ENCODE results near the gene SLC17A2. TPM values are rescaled to one million over a fixed set of nuclear protein-coding genes. Genes with fewer than 3 reads are reported as not detected.

Gene SLC17A2
- total and polyA plus RNA-seq, 2 of the 13 experiments (the other 11 are each of a cell fraction or from before 2014, with no cell fraction given): 11.2 to 32.4 TPM

DNA sequence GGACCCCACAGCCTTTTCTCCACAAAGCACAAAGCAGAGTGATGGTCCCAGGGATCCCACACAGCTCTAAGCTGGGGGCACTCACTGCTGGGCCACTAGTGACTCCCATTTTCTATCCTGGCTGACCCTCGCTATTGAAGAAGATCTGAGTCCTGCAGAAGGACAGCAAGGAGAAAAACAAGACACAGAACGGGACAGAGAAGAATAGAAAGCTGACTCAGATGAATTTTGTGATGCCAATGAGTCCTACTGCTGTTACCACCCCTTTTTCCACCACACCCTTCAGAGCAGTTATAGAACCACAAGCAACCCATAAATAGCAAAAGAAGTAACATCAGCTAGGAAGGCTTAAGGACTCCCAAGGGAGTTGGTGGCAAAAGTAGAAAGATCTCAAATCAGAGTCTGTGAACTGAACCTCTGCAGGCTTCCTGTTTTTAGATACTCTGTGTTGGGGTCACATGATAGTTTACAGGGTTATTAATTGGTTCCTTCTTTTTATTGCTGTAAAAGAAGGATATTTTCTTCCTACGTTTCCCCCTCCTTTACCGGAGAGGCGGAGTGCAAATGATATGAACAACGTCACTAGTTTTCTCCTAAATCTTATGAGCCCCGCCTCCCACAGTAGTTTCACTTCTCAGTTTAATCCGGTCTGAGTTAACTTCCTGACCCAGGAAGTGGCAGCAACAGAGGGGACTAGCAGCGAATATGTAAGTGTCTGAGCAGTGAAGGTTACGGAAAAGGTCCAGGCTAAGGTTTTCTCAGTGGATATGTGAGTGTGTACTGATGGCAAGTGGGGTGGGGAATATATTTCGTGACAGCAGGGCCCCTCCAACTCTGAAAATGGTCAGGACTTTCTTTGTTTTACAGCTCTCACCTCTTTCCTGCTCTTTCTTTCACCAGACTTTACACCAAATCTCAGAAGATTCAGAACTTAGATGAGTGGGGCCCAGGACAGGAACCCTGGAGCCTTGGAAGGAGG, 31.9 kb upstream of the SLC17A2 start, which contains the start of gene TRIM38 (continued):
- TF ChIP-seq ZNF430 (CRISPR knock-in tag; IDR thresholded peaks at IDR 0.05): no peak
- TF ChIP-seq ZBTB38 (CRISPR knock-in tag; IDR thresholded peaks at IDR 0.05): no peak
- no peak for TF ChIP-seq WIZ (CRISPR knock-in tag; IDR thresholded peaks at IDR 0.05)
- TF ChIP-seq ZNF768 (CRISPR knock-in tag; IDR thresholded peaks at IDR 0.05): no peak
- no peak for TF ChIP-seq SIX4 (CRISPR knock-in tag; IDR thresholded peaks at IDR 0.05)
- TF ChIP-seq, protein P1, sequence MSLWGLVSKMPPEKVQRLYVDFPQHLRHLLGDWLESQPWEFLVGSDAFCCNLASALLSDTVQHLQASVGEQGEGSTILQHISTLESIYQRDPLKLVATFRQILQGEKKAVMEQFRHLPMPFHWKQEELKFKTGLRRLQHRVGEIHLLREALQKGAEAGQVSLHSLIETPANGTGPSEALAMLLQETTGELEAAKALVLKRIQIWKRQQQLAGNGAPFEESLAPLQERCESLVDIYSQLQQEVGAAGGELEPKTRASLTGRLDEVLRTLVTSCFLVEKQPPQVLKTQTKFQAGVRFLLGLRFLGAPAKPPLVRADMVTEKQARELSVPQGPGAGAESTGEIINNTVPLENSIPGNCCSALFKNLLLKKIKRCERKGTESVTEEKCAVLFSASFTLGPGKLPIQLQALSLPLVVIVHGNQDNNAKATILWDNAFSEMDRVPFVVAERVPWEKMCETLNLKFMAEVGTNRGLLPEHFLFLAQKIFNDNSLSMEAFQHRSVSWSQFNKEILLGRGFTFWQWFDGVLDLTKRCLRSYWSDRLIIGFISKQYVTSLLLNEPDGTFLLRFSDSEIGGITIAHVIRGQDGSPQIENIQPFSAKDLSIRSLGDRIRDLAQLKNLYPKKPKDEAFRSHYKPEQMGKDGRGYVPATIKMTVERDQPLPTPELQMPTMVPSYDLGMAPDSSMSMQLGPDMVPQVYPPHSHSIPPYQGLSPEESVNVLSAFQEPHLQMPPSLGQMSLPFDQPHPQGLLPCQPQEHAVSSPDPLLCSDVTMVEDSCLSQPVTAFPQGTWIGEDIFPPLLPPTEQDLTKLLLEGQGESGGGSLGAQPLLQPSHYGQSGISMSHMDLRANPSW (CRISPR knock-in tag; IDR thresholded peaks at IDR 0.05; ENCODE audit: borderline replicate concordance): 0 out of 2 replicates have a peak, but pooled peaks have one; percentile 58
- no peak for TF ChIP-seq ARNT2 (CRISPR knock-in tag; IDR thresholded peaks at IDR 0.05; ENCODE audit: low read depth)
- TF ChIP-seq, protein P2, sequence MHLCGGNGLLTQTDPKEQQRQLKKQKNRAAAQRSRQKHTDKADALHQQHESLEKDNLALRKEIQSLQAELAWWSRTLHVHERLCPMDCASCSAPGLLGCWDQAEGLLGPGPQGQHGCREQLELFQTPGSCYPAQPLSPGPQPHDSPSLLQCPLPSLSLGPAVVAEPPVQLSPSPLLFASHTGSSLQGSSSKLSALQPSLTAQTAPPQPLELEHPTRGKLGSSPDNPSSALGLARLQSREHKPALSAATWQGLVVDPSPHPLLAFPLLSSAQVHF (CRISPR knock-in tag; IDR thresholded peaks at IDR 0.05): no peak
- TF ChIP-seq SALL2 (CRISPR knock-in tag; IDR thresholded peaks at IDR 0.05): no peak
- TF ChIP-seq ZNF256 (CRISPR knock-in tag; conservative IDR thresholded peaks at IDR 0.05): no peak
- TF ChIP-seq, protein P3, sequence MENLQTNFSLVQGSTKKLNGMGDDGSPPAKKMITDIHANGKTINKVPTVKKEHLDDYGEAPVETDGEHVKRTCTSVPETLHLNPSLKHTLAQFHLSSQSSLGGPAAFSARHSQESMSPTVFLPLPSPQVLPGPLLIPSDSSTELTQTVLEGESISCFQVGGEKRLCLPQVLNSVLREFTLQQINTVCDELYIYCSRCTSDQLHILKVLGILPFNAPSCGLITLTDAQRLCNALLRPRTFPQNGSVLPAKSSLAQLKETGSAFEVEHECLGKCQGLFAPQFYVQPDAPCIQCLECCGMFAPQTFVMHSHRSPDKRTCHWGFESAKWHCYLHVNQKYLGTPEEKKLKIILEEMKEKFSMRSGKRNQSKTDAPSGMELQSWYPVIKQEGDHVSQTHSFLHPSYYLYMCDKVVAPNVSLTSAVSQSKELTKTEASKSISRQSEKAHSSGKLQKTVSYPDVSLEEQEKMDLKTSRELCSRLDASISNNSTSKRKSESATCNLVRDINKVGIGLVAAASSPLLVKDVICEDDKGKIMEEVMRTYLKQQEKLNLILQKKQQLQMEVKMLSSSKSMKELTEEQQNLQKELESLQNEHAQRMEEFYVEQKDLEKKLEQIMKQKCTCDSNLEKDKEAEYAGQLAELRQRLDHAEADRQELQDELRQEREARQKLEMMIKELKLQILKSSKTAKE (CRISPR knock-in tag; IDR thresholded peaks at IDR 0.05; ENCODE audit: borderline replicate concordance): no peak
- no peak for TF ChIP-seq ZNF614 (CRISPR knock-in tag; IDR thresholded peaks at IDR 0.05; ENCODE audit: borderline replicate concordance)
- TF ChIP-seq ZKSCAN8 (CRISPR knock-in tag; IDR thresholded peaks at IDR 0.05; ENCODE audit: borderline replicate concordance): 0 out of 2 replicates have a peak, but pooled peaks have one; percentile 29
- no peak for TF ChIP-seq ZNF263 (CRISPR knock-in tag; IDR thresholded peaks at IDR 0.05)
- TF ChIP-seq, protein P4, sequence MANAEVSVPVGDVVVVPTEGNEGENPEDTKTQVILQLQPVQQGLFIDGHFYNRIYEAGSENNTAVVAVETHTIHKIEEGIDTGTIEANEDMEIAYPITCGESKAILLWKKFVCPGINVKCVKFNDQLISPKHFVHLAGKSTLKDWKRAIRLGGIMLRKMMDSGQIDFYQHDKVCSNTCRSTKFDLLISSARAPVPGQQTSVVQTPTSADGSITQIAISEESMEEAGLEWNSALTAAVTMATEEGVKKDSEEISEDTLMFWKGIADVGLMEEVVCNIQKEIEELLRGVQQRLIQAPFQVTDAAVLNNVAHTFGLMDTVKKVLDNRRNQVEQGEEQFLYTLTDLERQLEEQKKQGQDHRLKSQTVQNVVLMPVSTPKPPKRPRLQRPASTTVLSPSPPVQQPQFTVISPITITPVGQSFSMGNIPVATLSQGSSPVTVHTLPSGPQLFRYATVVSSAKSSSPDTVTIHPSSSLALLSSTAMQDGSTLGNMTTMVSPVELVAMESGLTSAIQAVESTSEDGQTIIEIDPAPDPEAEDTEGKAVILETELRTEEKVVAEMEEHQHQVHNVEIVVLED (CRISPR knock-in tag; IDR thresholded peaks at IDR 0.05; ENCODE audit: borderline replicate concordance): no peak
- peak; percentile 17; the same call in 1 of the 2 replicates for TF ChIP-seq ZNF749 (CRISPR knock-in tag; IDR thresholded peaks at IDR 0.05; ENCODE audit: borderline replicate concordance)
- no peak for TF ChIP-seq HMGA1 (CRISPR knock-in tag; conservative IDR thresholded peaks at IDR 0.05)
- no peak for TF ChIP-seq SRSF4 (IDR thresholded peaks at IDR 0.05; ENCODE audit: low read depth, low read length, poor library complexity, severe bottlenecking)
- no peak for TF ChIP-seq HNRNPL (IDR thresholded peaks at IDR 0.05; ENCODE audit: low read depth, low read length)
- TF ChIP-seq, protein P5, sequence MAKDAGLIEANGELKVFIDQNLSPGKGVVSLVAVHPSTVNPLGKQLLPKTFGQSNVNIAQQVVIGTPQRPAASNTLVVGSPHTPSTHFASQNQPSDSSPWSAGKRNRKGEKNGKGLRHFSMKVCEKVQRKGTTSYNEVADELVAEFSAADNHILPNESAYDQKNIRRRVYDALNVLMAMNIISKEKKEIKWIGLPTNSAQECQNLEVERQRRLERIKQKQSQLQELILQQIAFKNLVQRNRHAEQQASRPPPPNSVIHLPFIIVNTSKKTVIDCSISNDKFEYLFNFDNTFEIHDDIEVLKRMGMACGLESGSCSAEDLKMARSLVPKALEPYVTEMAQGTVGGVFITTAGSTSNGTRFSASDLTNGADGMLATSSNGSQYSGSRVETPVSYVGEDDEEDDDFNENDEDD (CRISPR knock-in tag; IDR thresholded peaks at IDR 0.05; ENCODE audit: borderline replicate concordance): no peak
